ENCODE measurements around the gene CYP11A1. TPM values are rescaled to one million over a fixed set of nuclear protein-coding genes. Genes with fewer than 3 reads are reported as not detected.
"Not testable (repeated sequence)": the region's sequence is repeated elsewhere in the genome, so short reads cannot be mapped to it uniquely, and the experiment has no call there.

Gene CYP11A1
- total RNA-seq, 1 experiment from 2014 or later = 1.2 TPM

DNA sequence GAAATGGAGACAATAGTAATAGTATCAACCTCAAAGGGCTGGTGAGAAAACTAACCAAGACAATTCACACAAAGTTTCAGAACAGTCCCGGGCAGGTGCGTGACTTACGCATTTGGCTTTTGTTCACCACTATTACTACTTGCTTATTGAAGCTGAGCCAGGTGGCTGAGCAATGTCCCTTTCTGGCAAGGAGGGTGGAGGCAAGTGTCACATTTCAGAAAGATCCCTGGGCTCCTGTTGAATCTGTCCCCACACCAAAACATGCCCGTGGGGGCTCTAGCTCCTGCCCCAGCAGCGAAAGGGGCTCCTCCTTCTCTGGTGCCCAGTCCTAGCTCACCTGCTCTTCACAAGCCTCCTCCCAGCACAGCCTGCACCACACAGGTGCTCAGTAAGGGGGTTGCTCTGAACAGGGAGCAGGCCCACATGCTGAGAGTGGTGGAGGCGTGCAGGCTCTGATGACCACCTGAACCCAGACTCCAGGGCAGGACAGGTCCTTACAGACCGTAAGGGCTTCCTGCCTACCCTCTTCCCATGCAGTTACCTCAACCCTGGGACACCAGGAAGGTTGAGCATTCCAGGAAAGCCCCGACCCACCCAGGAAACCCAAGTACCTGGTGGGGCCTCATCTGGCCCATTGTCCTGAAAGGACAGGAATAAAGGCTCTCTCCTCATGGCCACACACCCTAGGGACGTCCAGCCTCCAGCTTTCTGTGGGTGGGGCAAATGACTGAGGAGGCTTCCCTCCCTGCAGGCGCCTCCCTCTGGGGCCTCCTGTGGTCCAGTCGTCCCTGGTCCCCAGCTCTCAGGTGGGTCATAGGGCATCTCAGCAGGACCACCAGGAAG, 33.7 kb upstream of the CYP11A1 start:
- peak; percentile 35 for DNase-seq (ENCODE audit: low spot score)

DNA sequence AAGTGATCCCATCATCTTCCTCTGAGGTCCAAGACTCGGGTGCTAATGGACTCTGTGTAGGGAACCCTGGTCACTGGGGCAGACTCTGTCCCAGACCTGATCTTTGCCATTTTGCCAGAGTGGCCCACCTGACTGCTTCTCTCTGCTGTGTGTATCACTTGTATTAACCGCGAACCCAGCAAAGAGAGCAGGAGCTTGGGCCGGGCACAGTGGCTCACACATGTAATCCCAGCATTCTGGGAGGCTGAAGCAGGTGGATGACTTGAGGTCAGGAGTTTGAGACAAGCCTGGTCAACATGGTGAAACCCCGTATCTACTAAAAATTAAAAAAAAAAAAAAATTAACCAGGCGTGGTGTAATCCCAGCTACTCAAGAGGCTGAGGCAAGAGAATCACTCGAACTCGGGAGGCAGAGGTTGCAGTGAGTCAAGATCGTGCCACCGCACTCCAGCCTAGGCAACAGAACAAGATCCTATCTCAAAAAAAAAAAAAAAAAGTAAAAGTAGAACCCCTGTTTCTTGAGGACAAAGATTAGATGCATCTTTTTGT, 32.9 kb upstream of the CYP11A1 start:
- DNase-seq (ENCODE audit: low spot score) = no peak

DNA sequence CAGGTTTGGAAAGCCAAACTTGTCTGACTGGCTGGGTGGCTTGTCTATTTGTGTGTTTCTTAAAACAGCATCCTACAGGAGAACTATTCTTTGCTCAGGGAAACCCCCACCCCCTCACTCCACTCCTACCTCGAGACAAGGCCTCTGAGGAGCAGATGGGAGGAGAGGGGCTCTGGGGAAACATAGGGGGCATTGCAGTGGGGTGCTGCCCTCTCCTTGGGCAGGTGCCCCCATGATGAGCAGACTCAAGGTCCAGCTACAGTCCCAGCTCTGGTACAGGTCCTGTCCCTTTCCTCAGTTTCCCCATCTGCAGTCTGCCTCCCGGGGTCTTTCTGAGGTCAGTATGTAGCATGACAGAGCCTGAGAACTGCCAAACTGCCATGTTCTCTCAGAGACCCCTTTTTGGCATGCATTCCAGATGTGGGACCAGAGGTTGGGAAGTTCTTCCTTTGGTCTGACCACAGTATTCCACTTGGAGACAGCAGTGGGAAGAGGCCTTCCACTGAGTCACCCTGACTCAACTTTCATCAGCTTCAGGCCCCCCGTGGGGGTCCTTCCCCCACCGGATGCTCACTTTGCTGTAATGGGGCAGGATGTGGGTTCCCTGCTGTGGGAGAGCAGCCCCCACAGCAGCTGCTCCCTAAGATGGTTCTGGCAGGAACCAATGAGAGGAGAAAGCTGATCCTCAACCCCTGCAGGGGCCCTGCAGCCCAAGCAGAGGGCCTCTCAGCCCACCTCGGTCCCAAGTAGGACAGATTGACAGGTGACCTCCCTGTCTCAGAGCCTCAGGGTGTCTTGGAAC, 32.3 kb upstream of the CYP11A1 start:
- peak; percentile 65 for DNase-seq (ENCODE audit: low spot score)

DNA sequence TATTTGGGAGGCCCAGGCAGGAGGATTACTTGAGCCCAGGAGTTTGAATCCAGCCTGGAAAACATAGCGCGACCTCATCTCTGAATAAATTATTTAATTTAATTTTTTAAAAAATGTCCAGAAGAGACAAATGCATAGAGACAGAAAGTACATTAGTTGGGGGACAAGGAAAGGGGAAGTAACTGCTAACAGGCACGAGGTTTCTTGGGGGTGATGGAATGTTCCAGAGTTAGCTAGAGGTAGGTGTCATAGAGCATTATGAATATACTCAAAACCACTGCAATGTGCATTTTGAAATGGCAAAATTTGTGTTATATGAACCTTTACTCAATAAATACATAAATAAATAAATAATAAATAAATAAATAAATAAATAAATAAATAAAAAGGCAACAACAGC, 31.7 kb upstream of the CYP11A1 start:
- no peak for DNase-seq (ENCODE audit: low spot score)

DNA sequence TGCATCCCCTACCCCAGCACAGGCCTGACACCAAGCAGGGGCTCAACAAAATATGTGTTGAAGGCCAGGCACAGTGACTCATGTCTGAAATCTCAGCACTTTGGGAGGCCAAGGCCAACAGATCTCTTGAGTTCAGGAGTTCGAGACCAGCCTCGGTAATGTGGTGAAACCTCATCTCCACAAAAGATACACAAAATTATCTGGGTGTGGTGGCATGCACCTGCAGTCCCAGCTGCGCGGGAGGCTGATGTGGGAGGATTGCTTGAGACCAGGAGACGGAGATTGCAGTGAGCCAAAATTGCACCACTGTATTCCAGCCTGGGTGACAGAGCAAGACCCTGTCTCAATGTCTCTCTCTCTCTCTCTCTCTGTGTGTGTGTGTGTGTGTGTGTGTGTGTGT, 30.7 kb upstream of the CYP11A1 start:
- DNase-seq (ENCODE audit: low spot score) = no peak

DNA sequence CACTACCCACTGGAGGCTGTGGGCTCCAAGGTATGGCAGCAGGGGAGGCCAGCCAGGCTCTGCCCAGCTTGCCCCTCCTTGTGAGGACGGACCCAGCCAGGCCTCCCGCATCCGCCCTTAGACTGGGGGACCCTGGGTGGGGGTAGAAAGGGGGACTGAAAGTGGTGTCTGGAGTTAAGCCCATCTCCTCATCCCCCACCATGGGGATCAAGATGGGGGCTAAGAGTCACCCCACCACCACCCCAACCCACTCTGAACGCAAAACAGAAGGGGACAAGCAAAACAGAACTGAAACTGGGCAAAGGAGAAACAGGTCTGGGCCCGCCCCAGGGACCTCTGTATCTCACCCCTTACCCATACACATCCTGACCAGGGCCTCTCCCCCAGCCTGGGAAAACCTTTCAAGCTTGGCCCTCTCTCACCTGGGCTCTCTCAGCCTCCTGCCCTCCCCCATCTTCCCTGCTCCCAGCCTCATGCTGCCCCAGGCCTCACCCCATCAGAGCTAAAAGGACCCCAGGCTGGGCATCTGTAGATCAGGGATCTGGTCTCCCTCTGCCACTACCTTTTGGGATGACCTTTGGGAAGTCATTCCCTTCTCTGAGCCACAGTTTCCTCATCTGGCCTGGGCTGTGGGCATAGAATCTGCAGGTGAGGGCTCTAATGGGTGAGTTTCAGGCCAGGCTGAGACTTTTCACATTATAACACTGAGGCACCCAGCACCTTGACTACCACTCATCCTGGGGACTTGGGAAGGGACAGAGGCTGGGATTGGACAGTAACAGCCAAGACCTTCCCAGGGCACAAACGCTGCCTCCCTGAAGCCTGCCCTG, 30.0 kb upstream of the CYP11A1 start:
- DNase-seq (ENCODE audit: low spot score) = no peak

DNA sequence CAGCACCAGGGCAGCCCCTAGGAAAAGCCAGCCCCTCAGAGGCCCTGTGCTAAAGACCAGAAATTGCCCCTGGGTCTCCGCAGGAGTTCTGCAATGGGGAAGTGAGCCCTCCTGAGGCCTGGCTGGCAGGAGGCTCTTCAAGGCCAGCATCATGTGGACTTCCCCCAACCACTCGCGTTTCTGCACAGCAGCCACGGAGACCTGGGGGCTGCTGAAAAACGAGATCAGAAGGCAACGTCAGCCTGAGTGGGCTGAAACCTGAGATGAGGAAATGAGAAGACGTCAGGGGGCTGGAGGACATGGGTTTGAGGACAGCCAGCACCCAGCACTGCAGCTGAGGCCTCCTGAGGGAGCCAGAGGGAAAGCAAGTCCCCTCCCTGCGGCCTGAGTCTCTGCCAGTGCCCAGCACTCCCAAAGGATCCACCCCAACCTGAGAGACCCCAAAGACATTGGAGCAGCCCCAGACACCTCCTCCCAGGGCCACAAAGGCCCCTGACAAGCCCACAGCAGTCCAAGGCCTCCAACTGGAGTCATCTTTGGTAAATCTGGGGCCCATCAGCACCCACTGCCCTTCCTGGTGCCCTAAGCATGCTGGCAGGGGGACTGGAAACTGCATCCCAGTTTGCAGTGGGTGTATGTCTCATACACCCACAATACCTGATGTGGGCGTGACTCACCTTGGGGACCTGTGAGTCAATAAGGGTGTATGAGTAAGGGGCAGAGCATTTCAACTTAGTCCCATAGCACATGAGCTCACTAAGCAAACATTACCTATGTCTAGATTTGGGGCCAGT, 29.2 kb upstream of the CYP11A1 start:
- peak; percentile 81 for DNase-seq (ENCODE audit: low spot score)

DNA sequence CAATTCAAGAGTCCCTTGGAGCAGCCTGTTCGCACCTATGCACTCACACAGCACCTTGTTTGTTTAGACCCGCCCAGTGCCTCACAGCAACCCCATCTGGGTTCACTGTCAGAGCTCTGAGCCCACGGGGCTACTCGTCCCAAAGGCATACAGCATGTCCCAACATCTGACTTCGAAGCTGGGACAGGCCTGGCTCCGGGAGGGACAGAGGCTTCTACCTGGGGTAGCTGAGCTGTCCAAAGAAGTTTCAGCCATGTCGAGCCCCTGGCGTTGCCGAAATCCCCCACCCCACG, 28.6 kb upstream of the CYP11A1 start:
- DNase-seq (ENCODE audit: low spot score) = no peak

DNA sequence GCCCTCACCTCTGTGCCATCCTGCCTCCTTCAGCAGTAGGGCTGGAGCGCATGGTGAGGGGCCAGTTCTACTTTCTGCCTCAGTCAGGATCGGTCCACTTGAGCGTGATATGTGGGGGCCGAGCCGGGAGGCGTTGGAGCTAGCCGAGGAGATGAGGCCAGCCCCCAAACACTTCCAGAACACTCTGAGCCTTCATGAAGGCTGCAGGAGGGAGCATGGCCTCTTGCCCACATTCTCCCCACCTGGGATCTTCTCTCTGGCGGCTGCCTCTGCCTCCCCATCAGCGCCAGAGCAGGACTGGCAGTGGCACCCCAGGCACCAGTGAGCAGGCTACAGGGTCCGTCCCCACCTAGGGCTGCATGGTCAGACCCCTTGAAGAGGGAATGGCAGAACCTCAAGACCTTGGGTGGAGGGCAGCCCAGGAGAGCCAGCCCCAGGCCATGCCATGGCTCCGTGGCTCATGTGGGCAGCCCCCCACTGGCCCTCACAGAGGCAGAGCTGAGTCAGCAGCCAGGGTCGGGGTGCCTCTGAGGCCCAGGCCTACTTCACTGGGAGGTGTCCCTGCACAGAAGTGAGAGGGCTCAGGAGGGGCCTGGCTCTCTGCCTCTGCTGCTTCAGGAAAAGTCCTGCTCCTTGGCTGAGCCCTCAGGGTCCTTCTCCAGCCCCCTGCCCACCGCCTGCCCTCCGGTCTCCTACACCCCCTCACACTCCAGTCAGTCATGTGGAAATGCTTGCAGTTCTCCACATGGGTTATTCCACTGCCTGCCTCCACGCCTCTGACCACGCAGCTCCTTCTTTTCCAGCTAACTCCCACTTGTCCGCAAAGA, 28.1 kb upstream of the CYP11A1 start:
- DNase-seq (ENCODE audit: low spot score) = no peak

DNA sequence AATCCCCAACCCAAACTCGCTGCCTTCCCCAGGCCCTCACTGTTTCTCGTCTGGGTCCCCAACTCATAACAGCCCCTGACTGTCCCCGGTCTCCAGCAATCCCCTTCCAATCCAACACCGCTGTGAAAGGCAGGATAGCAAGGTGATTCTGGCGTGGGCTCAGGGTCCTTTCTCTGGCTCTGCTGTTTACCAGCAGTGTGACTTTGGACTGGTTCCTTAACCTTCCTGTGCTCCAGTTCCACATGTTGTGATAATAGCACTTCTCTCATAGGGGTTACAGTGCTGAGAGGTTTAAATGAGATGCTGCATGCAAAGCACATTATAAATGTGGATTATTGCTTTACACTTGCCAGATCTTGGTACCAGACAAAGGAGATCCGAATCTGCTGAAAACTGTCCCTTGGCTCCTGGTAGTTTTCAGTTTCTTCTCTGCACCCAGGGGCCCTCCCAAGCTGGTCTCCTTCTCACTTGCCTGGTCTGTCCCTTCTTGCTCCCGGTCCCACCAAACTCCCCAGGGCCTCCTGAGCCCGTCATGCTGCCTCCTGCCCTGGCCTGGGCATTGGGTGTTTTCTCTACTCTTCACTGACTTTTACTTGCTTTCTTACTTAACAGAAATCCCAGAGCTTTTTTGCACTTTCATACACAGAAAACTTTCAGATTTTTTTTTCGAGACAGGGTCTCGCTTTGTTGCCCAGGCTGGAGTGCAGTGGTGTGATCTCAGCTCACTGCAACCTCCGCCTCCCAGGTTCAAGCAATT, 26.8 kb upstream of the CYP11A1 start:
- DNase-seq (ENCODE audit: low spot score) = no peak

DNA sequence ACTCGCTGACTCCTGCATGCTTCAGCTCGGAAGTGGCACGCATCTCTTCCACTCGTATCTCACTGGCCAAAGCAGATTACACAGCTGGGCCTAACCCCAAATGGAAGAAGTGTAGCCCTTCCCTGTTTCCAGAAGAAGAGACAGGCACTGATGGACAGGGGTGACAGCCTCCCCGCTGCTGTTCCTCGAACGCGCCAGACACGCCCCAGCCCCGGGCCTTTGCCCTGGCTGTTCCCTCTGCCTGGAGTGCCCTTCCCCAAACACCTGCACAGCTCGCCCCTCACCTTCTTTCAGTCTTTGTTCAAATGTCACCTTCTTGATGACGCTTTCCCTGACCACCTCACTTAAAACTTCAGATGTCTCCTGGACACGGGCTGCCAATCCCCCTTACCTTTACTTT, 26.0 kb upstream of the CYP11A1 start:
- no peak for DNase-seq (ENCODE audit: low spot score)

DNA sequence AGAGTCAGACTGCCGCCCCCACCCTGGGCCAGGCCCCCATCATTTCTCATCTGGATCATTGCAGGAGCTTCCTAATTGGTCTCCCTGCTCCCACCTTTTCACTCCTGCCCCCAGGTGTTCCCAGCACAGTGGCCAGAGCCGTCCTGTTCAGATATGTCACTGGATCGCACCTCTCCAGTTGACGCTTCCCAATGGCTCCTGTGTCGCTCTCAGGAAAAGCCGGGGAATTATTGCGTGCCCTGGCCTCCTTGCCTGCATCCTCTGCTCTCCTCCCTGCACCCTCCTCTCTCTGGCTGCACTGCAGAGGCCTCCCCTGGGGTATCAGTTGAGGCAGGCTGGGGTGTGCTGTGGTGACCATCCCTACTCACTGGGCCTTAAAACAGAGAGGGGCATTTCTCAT, 25.5 kb upstream of the CYP11A1 start:
- no peak for DNase-seq (ENCODE audit: low spot score)

DNA sequence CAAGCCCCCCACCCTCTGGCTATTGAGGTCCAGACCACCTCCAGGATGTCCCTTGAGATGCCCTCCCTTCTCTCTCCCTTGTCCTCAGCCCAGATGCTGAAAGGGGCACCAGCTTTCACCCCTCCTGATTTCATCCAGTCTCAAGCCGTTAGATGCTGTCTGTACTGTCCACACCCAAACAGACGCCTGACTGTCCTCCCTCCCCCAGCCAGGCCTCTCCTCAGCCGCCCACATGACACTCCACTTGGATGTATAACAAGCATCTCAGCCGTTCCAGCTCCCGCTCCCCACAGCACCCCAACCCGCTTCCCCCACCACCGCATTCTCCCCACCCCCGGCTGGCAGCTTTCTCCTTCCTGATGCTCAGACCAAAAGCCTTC, 25.0 kb upstream of the CYP11A1 start:
- DNase-seq (ENCODE audit: low spot score) = no peak

DNA sequence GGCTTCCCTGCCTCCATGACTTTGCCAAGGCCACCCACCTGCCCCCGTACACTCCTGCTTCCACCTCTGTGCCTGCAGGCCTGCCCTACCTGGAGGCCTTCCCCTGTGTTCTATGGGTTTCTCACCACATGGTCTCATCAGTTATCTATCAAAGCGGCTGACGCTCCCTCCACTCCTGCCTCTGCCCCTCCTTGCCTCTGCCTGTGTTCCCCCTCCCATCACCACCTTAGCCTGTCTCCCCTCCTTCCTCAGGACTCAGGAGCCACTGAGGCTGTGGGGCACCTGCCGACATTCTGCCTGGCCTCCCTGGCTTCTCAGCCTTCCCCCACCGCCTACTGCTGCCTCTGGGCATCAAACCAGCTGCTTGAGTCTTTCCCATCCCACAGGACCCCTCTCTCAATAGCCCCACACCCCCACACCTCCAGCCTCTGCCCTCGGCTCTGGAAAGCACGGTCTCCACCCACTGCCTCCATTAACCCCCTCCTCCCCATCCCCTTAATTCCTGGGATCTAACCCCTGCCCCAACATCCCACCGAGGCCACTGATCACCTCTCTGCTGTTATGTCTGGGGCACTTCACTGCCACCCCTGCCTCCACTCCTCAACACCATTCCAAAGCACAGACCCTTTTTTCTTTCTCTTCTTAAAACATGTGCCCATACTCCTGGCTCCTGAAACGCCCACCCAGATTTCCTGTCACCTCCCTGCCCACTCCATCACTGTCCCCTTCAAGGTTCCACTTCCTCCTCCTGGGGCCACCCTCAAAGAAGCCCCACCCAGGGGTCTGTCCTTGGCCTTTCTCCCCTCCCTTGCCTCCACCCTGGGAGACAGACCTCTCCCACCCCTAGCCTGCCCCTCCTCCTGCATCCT, 24.4 kb upstream of the CYP11A1 start:
- no peak for DNase-seq (ENCODE audit: low spot score)

DNA sequence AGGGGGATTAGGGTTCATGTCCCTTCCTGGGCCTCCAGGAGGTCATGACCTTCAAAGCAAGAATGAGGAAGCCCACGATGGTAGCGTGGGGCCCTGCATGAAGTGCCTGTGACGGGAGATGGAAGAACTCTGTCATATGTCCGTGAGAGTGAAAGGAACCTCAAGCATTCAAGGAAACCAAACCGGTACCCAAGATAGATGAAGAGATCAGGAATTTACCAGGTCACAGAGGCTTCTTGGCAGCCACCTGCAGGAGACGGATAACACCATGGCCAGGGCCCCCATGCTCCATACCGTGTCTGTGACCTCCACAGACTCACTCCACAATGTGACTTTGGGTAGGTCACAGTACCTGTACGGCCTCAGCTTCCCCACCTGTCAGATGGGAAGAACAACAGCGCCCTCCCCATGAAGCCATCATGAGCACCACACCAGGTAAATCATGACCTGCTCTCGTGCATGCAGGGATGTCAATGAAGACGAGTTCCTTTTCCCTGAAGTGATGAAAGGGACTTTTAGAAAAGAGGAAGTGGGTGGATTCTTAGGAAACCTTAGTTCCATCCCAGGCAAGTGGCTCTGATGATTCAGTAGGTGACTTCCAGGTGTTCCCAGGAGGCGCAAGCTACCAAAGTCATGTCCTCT, 23.3 kb upstream of the CYP11A1 start:
- no peak for DNase-seq (ENCODE audit: low spot score)

DNA sequence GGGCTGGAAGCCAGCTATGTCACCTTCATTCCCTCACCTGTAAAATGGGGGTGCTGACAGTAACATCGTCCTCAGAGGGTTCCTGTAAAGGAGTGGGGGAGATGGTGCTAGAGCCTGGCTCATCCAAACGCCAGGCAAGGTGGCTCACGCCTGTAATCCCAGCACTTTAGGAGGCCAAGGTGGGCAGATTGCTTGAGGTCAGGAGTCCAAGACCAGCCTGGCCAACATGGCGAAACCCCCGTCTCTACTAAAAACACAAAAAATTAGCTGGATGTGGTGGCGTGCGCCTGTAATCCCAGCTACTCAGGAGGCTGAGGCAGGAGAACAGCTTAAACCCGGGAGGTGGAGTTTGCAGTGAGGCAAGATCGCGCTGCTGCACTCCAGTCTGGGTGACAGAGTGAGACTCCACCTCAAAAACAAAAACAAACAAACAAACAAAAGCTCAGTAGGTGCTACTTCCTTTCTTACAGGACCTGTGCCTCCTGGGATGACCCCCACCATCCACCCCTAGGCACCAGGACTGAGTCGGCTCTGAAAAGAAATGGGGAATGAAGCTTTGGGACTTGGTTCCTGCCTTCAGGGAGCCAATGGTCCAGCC, 22.7 kb upstream of the CYP11A1 start:
- DNase-seq (ENCODE audit: low spot score) = not testable (repeated sequence)

DNA sequence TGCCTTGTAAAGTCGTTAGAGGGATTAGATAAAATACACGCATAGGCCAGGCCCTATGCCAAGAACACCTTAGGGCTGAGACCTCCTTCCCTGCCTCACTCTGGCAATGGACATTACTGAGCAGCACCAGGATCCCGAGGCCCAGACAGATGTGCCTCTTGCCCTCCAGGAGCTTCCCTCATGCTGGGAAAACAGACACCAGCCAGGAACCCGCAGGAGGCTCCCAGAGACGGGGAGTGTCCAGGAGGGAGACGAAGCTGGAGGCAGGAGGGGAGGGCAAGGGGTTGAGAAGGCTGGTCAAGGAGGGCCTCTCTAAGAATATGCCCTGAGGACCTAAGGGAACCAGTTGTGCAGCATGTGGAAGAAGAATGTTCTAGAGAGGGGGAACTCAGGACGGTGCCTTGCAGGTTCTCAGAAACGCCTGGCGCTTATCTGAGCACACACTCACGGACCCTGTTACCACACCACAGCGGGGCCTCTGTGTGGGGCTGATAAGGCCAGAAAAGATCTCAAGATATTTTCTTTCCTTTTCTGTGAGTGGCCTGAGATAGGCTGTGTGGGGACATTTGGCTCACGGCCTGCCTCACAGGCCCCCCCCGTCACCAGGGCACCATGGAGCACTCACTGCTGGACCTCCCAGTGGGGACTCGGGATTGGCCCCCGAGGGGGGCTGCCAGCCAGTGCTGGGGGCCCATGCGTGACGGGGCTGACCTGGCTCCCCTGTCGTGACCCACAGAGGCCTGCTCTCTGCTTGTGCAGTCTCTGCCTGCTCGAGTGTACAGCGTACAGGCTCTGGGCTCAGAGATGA, 22.0 kb upstream of the CYP11A1 start:
- no peak for DNase-seq (ENCODE audit: low spot score)
